HG02840 (cell line): Measurements from ENCODE around the gene PRKAR2B.

Source experiments
- ATAC-seq: cut with Tn5 transposase; IDR thresholded peaks from one replicate; pipeline ENCODE4 v1.9.1; 2021; ENCODE audit warnings: mild to moderate bottlenecking, moderate library complexity, moderate number of reproducible peaks; ENCODE audit not compliant: unreplicated experiment, low FRiP score

Gene PRKAR2B

DNA sequence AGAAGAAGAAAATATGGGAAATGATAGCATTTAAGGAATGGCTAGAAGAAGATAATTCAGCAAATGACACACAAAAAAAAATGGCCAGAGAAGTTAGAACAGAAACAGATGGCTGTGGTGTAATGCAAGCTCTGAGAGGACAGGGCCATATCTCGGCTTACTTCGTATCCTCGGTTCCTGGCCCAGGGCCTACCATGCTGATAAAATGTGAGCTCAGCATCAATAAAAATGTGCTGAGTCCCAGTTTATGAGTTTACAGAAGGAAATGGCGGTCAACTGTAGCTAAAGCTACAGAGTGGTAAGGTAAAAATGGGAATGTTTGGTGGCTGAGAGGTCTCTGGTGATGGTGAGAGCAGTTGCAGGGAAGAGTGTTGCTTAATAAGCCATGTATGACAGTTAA is 165.1 kb downstream of the PRKAR2B start:
- no peak for ATAC-seq

DNA sequence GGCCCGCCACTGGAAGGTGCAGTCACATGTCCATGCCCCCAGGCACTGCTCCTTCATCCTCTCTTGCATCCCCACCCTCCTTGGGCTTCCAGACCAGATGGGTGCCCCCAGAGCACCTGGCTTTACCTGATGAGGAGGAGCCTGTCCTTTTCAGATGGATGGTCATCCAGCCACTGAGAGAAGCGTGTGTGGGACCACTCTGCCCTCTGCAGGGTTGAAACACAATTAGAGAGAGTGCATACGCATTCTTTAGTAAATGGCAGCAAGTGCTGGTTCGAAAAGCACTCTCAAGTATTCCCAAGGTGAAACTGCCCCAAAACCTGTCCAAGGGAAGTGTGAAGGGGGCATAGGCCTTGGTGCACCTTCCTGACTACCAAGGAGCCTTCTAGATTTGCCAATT is 165.9 kb downstream of the PRKAR2B start:
- no peak for ATAC-seq
